GM11168 (cell line): Measurements from ENCODE around the gene FOSL2.

ENCODE experiments used
- in situ Hi-C: fragments of 300-500 bp; cut with MboI; formaldehyde crosslinking; loops from one replicate; pipeline ENCODE4 v1.12.0; 2022; ENCODE audit warnings: low sequenced_read_pairs; ENCODE audit not compliant: unreplicated experiment

Gene FOSL2

GRCh38 chr2:28356095-28356911 lies 36.4 kb upstream of the FOSL2 start:
- in situ Hi-C loops, result no loop called here

GRCh38 chr2:28357055-28357454 lies 35.6 kb upstream of the FOSL2 start:
- in situ Hi-C loops, result no loop called here

- in situ Hi-C loops, result no loop called here
Observed at GRCh38 chr2:28357948-28358667, 34.5 kb upstream of the FOSL2 start.

GRCh38 chr2:28358668-28359201 lies 33.9 kb upstream of the FOSL2 start:
- in situ Hi-C loops, result no loop called here

- in situ Hi-C loops, result no loop called here
Observed at GRCh38 chr2:28359222-28360057, 33.2 kb upstream of the FOSL2 start.

GRCh38 chr2:28360058-28360717 lies 32.5 kb upstream of the FOSL2 start:
- in situ Hi-C loops, result no loop called here

- in situ Hi-C loops, result no loop called here
Observed at GRCh38 chr2:28360718-28361293, 31.9 kb upstream of the FOSL2 start.

- in situ Hi-C loops, result no loop called here
Observed at GRCh38 chr2:28361991-28362710, 30.5 kb upstream of the FOSL2 start.

GRCh38 chr2:28362991-28363521 lies 29.6 kb upstream of the FOSL2 start:
- in situ Hi-C loops, result no loop called here

- in situ Hi-C loops, result no loop called here
Observed at GRCh38 chr2:28363686-28364280, 28.9 kb upstream of the FOSL2 start.

GRCh38 chr2:28364610-28365009 lies 28.0 kb upstream of the FOSL2 start:
- in situ Hi-C loops, result no loop called here

- in situ Hi-C loops, result no loop called here
Observed at GRCh38 chr2:28365158-28365557, 27.5 kb upstream of the FOSL2 start.

- in situ Hi-C loops, result no loop called here
Observed at GRCh38 chr2:28366149-28366495, 26.5 kb upstream of the FOSL2 start.

- in situ Hi-C loops, result no loop called here
Observed at GRCh38 chr2:28366496-28367282, 26.0 kb upstream of the FOSL2 start.

GRCh38 chr2:28367667-28368356 lies 24.8 kb upstream of the FOSL2 start:
- in situ Hi-C loops, result no loop called here

- in situ Hi-C loops, result no loop called here
Observed at GRCh38 chr2:28368357-28368798, 24.3 kb upstream of the FOSL2 start.

GRCh38 chr2:28369358-28369757 lies 23.3 kb upstream of the FOSL2 start:
- in situ Hi-C loops, result no loop called here
